PFSK-1 (cell line): ENCODE data around the gene WFIKKN1.

ENCODE experiments used
- FOXP2 ChIP-seq: optimal IDR thresholded peaks from 2 replicates; pipeline ENCODE3; 2011; ENCODE audit warnings: borderline replicate concordance, control low read depth, inconsistent platforms; ENCODE audit not compliant: insufficient read depth; ENCODE audit errors: extremely low read length, extremely low read depth
- POLR2AphosphoS5 ChIP-seq: IDR thresholded peaks from 2 replicates; pipeline ENCODE4 v1.6.1; 2012; ENCODE audit warnings: low read depth, mild to moderate bottlenecking, control low read depth, low read length, moderate library complexity
- REST ChIP-seq, 2 experiments: IDR thresholded peaks; 2 replicates each; pipeline versions ENCODE4 v1.6.1 to v1.8.0; 2011 to 2012; ENCODE audit warnings: low read depth in 2 of 2, low read length in 2 of 2, control low read depth in 1 of 2, inconsistent platforms in 1 of 2, mild to moderate bottlenecking in 1 of 2, moderate library complexity in 1 of 2; ENCODE audit not compliant: insufficient read depth in 1 of 2
- SIN3A ChIP-seq: IDR thresholded peaks from 2 replicates; pipeline ENCODE4 v1.6.1; 2012; ENCODE audit warnings: mild to moderate bottlenecking, low read length, moderate library complexity, borderline replicate concordance; ENCODE audit not compliant: insufficient read depth
- TAF1 ChIP-seq: IDR thresholded peaks from 2 replicates; pipeline ENCODE4 v1.6.1; 2012; ENCODE audit warnings: low read length, control low read depth, borderline replicate concordance; ENCODE audit not compliant: insufficient read depth

Gene WFIKKN1

DNA sequence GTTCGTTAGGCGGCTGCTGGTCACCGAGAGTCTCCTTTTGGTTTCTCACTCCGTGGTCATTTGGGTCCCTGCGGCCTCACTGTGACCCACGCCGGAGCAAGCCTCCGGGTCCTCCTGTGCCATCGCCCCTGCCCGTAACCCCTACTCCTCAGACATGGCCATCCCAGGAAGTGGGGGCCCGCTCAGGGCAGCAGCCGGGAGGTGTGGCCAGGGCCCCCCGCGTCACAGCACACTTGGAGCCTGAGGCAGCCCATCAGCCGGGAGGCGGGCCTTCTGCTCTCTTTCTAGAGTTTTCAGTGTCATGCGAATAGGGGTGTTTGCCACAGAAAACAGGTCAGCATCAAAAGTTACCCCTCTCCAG is 7.9 kb upstream of the WFIKKN1 start:
- no peak for TF ChIP-seq REST (IDR thresholded peaks at IDR 0.05; ENCODE audit: insufficient read depth in 1 of 2, low read depth in 2 of 2, low read length in 2 of 2)
- TF ChIP-seq FOXP2: no peak
- TF ChIP-seq TAF1: no peak
- TF ChIP-seq POLR2AphosphoS5: no peak
- TF ChIP-seq SIN3A: no peak

DNA sequence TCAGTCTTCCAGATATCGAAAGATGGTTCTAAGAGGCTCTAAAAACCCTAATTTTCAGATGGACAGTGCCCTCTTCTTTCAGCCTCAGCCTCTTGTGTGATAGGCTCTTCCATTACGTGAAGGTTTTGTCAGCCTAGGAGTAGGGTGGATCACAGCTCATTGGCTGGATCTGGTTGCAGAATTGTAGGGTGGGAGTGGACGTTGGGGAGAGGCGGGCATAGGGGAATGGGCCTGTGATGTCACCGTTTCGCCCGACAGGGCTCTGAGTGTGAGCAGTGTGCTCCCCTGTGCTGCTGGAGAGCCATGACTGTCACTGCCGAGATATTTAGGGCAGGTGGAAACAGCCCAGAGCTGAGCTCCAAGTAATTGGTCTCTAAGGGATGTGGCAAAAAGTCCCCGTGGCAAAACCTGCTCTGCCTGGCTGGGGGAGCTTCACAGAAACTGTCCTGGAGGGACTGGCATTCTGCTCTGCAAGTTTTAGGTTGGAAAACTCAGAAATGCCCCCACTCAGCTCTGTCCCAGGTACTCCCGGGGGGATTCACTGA is 6.2 kb upstream of the WFIKKN1 start:
- TF ChIP-seq POLR2AphosphoS5 (no peak), REST (IDR thresholded peaks at IDR 0.05; ENCODE audit: insufficient read depth in 1 of 2, low read depth in 2 of 2, low read length in 2 of 2) (no peak), FOXP2 (no peak), TAF1 (no peak), SIN3A (no peak)

DNA sequence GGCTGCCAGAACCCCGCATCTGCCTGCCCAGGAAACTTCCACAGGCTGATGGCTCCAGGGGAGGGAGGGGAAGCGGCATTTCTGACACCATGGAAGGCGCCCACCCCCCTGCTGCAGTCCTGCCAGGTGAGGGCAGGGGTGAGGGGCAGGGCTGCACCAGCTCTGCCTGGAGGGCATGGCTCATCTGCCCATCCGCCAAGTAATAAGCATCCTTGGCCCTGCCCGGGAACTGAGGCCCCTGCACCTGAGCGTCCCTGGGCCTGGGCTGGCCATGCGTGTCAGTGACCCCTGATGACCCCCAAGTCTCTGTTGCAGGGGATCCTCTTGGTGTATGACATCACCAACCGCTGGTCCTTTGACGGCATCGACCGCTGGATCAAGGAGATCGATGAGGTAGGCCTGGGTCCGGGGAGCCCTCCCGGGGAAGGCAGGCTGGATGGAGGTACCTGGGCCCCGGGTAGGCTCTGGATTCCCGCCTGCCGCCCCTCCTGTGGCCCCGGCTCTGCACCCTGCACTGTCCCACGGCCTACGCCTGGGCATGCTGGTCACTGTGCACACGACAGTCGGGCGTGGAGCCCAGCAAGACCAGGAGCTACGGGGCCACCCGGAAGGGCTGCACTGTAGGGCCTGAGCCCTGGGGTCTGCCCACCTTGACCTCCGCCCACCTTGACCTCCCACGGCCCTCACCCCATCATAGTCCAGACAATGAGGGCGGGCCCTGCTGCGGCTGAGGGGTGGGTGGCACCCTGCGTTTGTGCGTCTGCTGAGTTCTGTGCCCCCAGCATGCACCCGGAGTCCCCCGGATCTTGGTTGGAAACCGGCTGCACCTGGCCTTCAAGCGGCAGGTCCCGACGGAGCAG is 5.4 kb upstream of the WFIKKN1 start:
- TF ChIP-seq SIN3A: no peak
- no peak for TF ChIP-seq FOXP2
- no peak for TF ChIP-seq TAF1
- TF ChIP-seq POLR2AphosphoS5: no peak
- no peak for TF ChIP-seq REST (IDR thresholded peaks at IDR 0.05; ENCODE audit: insufficient read depth in 1 of 2, low read depth in 2 of 2, low read length in 2 of 2)

DNA sequence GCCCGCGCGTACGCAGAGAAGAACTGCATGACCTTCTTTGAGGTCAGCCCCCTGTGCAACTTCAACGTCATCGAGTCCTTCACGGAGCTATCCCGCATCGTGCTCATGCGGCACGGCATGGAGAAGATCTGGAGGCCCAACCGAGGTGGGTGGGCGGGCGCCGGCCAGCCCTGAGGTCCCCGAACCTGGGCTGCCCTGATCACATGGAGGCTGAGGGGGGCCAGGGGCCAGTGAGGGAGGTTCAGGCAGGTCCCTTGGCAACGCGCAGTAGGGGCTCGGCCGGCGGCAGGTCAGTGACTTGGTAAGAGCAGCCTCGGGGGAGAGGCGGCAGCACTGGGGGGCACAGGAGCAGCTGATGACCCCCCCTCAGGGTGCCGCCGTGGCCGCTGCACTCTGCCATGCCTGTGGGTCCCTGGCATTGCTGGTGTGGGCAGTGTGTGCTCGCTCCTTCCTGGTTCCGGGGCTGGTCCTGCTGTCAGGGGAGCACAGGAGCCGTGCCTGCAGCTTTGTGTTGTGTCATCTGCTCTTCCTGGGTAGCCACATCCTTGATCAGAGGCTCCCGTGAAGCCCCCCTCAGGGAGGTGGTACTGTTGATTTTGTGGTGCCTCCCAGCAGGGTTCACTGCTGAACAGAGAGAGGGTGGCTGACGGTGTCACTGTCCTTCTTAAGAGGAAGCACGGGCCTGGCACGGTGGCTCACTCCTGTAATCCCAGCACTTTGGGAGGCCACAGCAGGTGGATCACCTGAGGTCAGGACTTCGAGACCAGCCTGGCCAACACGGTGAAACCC is 4.6 kb upstream of the WFIKKN1 start:
- TF ChIP-seq REST (IDR thresholded peaks at IDR 0.05; ENCODE audit: insufficient read depth in 1 of 2, low read depth in 2 of 2, low read length in 2 of 2) (no peak), TAF1 (no peak), FOXP2 (no peak), POLR2AphosphoS5 (no peak), SIN3A (no peak)
